Measurements from ENCODE around the gene CLCA2.

The CLCA2 gene

GRCh38 chr1:86430376-86430775 lies 6.4 kb downstream of the CLCA2 start:
- no peak for DNase-seq (ENCODE audit: low read depth)

GRCh38 chr1:86434059-86434458 lies 10.1 kb downstream of the CLCA2 start:
- DNase-seq (ENCODE audit: low read depth) = no peak

GRCh38 chr1:86435327-86435726 lies 11.4 kb downstream of the CLCA2 start:
- DNase-seq (ENCODE audit: low read depth) = no peak

DNA sequence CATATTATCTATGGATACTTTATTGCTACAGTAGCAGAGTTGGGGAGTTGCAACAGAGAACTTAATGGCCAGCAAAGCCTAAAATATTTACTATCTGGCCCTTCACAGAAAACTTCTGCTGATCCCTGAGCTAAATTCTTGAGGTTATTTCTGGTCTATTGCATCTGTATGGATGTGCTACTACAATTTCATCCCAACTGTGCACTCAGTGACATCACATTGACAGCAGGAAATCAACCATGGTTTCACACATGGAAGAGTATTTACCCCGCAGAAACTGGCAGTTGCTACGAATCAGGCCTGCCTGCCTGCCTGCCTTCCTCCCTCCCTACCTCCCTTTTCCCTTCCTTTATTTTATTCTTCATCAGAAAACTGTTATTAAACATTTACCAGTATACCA lies 12.1 kb downstream of the CLCA2 start:
- no peak for DNase-seq (ENCODE audit: low read depth)

DNA sequence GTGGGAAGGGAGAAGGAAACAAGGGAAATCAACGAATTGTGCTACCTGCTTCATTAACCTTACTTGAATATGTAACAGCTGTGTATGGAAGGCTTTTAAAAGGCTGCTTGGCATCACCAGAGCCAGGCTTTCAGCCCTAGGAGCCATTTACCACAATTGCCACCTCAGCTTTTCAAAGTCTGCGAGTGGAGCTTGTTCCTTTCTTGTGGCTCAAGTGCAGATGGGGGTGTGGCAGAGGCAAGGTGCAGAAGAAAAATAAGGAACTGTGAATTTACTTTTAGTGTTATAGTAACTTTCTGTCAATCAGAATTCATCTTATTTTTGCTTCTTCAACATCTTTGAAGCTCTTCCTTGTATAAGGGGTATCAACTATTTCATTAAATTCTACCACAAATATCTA lies 17.6 kb downstream of the CLCA2 start:
- no peak for DNase-seq (ENCODE audit: low read depth)

GRCh38 chr1:86441997-86442396 lies 18.0 kb downstream of the CLCA2 start:
- DNase-seq (ENCODE audit: low read depth) = no peak

- DNase-seq (ENCODE audit: low read depth) = no peak
Measured at GRCh38 chr1:86445919-86446318, 21.9 kb downstream of the CLCA2 start.

DNA sequence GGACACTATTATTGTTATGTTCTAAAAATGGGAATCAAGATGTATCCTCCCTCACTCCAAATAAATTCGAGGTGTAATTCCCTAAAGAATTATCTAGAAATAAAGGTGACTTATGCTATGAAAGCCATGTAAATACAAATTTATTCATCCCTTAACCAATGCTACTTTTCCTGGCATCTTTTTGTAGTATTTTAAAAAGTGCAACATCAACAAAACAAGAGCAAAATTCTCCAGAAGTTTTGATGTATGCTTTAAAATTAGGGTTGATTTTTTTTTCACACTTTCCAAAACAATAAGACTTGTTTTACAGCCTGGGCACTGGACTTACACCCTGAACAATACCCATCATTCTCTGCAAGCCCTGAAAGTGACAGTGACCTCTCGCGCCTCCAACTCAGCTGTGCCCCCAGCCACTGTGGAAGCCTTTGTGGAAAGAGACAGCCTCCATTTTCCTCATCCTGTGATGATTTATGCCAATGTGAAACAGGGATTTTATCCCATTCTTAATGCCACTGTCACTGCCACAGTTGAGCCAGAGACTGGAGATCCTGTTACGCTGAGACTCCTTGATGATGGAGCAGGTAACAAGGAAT lies 23.3 kb downstream of the CLCA2 start:
- no peak for DNase-seq (ENCODE audit: low read depth)

DNA sequence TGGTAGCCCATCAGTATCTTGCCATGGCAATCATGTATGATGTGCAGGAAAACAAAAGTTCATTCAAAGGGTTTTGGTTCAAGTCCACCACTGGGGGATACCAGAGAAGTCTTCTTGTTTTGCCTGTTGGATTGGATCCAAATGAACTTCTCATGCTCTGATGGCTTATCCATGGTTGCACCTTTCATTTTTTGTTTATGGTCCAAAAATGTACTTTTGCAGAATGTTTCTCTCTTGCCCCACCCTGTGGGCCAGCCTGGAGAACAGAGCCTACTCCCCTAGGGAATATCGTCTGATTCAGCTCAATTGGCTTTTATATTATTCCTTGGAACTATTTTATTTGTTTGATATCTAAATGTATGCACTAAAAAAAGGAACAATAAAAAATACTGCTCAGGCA lies 24.7 kb downstream of the CLCA2 start:
- no peak for DNase-seq (ENCODE audit: low read depth)

- no peak for DNase-seq (ENCODE audit: low read depth)
Measured at GRCh38 chr1:86449103-86449502, 25.1 kb downstream of the CLCA2 start.

DNA sequence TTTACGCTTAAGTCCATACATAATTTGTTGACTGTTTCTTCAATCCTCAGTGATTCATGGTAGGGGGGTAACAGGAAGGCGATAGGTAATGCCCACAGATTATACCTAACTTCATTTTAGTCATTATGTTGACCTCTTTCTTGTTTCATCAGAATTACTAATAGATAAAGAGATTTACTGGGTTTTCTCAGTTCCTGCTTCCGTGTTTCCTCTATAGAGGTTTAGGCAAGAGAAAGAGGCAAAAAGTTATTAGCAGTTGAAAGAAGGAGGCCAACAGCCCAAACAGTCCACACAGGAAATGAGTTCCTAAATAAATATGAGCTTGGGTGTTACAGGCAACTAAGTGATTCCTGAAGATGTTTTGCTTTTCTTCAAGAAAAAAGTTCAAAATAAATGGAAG lies 26.9 kb downstream of the CLCA2 start:
- DNase-seq (ENCODE audit: low read depth) = no peak

DNA sequence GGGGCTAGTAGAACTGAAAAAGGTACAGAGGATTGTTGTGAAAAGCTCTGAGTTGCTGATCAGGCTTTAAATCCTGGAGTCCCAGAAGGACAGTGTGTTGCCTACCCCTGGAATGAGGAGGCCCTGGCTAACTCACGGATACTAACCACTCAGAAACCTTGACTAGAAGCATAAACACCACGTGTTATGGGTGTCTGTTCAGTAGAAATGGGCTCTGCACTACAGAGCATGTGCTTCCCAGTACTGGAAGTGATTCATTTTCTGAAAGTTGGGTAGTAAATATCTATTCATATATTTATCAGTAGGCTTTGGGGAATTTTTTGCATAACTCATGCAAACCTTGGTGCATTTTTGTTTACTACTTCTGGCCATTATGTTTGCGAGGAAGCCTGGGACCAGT lies 29.7 kb downstream of the CLCA2 start:
- DNase-seq (ENCODE audit: low read depth) = no peak

GRCh38 chr1:86455073-86455472 lies 31.1 kb downstream of the CLCA2 start:
- DNase-seq (ENCODE audit: low read depth) = no peak

DNA sequence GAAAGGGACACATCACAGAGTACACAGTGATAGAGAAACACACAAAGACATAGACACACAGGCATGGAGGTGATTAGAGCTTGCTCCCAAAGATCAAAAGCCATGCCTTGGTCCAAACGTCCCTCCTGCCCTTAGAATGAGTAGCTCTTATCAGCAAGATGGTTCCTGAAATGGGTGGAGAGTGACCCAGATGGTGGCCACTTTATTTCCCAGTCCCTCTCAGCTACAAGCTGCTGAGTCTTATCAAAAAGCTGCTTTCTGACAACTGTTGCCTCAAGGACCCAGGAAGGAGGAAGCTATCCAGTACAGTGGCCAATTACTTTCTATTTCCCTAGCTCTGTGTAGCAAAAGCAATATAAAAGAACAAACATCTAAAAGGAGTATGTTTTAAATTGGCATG lies 37.0 kb downstream of the CLCA2 start:
- no peak for DNase-seq (ENCODE audit: low read depth)

GRCh38 chr1:86461482-86461881 lies 37.5 kb downstream of the CLCA2 start:
- DNase-seq (ENCODE audit: low read depth) = no peak

DNA sequence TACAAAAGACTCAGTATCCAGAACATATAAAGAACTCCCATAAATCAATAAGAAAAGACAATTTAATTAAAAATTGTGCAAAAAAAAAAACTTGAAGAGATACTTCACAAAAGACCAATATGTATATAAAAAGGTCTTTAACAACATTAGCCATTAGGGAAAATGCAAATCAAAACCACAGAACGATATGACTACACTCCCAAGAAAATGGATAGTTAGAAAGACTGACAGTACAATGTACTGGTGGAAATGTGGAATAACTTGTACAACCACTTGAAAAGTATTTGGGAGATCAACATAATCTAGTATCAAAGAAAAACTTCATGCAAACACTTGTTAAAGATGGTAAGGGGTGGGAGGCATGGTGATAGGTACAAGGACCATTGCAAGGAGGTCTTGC lies 40.8 kb downstream of the CLCA2 start:
- DNase-seq (ENCODE audit: low read depth) = no peak

GRCh38 chr1:86466109-86466844 lies 42.3 kb downstream of the CLCA2 start:
- no peak for DNase-seq (ENCODE audit: low read depth)

DNA sequence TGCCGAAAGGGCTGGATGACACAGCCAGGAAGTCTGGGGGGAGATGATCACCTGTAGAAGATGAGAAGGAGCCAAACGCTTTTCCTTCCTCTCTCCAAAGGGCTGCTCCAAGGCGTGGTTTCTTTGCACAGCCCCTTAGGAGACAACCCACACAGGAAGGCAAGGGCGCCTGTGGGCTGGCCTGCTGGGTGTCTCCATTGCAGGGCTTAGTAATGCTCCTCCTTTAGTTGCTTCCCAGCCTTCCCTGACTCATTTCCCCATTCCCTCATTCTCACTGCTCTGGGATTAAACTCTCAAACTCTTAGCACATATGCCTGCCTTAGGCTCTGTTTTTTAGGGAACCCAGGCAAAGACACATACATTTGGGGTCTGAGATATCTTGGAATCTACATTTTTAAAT lies 43.0 kb downstream of the CLCA2 start:
- DNase-seq (ENCODE audit: low read depth) = no peak

DNA sequence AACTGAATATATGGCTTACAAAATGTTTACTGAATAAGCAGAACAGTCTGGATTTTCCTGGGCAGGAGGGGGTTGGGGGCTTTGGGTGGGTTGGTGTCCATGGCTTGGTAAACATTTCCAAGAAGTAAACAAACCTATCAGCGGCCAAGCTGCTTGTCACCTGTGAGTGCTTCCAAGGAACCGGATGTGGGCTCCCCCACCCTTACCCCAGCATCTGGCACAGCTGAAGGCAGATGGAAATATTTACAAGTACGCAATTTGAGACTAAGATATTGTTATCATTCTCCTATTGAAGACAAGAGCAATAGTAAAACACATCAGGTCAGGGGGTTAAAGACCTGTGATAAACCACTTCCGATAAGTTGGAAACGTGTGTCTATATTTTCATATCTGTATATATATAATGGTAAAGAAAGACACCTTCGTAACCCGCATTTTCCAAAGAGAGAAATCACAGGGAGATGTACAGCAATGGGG lies 44.6 kb downstream of the CLCA2 start, which contains the start of gene CLCA1:
TSS of gene CLCA1 (plus strand) at position 427 of the 477 bp plus-strand sequence. CDS start at position 472, 45 bp downstream.
- DNase-seq (ENCODE audit: low read depth) = no peak

GRCh38 chr1:86470859-86471258 lies 46.9 kb downstream of the CLCA2 start:
- DNase-seq (ENCODE audit: low read depth) = no peak

DNA sequence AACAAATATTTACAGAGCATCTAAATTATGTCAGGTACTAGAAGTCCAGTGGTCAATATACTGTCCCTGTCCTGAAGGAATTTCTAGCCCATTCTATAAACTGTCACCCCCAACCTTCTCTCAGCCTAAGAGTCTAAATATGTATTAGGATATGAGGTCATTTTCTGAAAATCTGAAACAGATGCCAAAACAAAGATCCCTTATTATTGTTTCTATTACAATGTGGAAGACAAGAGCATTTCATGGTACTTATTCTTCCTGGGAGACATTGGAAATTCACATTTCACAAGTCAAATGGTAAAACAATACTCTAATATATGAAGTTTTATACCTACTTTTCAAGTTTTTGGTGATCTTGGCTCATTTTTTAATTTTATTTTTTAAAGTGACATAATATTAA lies 47.3 kb downstream of the CLCA2 start:
- no peak for DNase-seq (ENCODE audit: low read depth)

DNA sequence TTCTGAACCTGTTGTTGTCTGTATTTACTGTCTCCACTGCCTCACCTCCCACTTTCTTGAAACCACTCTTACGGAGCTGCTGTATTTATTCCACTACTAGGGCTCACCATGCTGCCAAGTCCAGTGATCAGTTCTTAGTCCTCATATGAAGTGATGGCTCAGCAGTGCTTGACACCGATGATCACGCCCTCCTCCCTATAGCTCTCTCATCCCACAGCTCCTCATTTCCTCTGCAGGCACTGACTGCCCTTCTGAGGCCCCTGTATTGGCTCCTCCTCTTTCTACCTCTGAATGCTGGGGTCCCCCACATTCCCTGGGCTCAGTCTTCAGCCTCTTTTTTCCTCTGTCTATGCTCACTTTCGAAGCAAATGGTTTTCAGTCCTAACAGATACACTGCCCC lies 48.2 kb downstream of the CLCA2 start:
- DNase-seq (ENCODE audit: low read depth) = no peak

GRCh38 chr1:86472767-86473166 lies 48.8 kb downstream of the CLCA2 start:
- no peak for DNase-seq (ENCODE audit: low read depth)

- no peak for DNase-seq (ENCODE audit: low read depth)
Measured at GRCh38 chr1:86477256-86477655, 53.3 kb downstream of the CLCA2 start.

Data from HS-5 (cell line).